C4-2B (cell line): Measurements from ENCODE around the gene SDK2.

Experiments
- CTCF ChIP-seq: fragments of 450-650 bp; conservative IDR thresholded peaks from 2 replicates; pipeline ENCODE4 v1.5.1; 2017; ENCODE audit warnings: mild to moderate bottlenecking
- ZFX ChIP-seq: fragments of 450-650 bp; IDR thresholded peaks from 2 replicates; pipeline ENCODE4 v1.6.1; 2017

GRCh38 chr17:73439597-73439996 lies 204.6 kb downstream of the SDK2 start:
- TF ChIP-seq CTCF (no peak), ZFX (no peak)
